Neural cell (in vitro differentiated cells): Measurements from ENCODE around the gene MGAT4C. TPM values are rescaled to one million over a fixed set of nuclear protein-coding genes. Genes with fewer than 3 reads are reported as not detected.
"Not testable (repeated sequence)": the region's sequence is repeated elsewhere in the genome, so short reads cannot be mapped to it uniquely, and the experiment has no call there.

Experiments
- H2AFZ ChIP-seq: fragments of 200-600, 300-800 bp; sonication (generic), shearing (Covaris generic); 2 replicates; pipeline ENCODE4 v1.6.0; 2014; ENCODE audit warnings: low read depth, mild to moderate bottlenecking, antibody characterized with exemption, low read length, moderate library complexity
- H3F3A ChIP-seq: fragments of 200-600 bp; shearing (Covaris generic); 2 replicates; pipeline ENCODE4 v1.6.1; 2016; ENCODE audit warnings: mild to moderate bottlenecking, moderate library complexity, mixed read lengths, antibody characterized with exemption, low read length; ENCODE audit not compliant: insufficient read depth, poor library complexity, severe bottlenecking
- H3K27ac ChIP-seq: fragments of 200-600, 300-800 bp; sonication (generic), shearing (Covaris generic); 2 replicates; pipeline ENCODE4 v1.5.1; 2014; ENCODE audit warnings: mild to moderate bottlenecking, low read length, moderate library complexity
- H3K27me3 ChIP-seq: fragments of 300-800, 200-600 bp; sonication (generic), shearing (Covaris generic); 2 replicates; pipeline ENCODE4 v1.6.0; 2014; ENCODE audit warnings: mild to moderate bottlenecking, low read depth, low read length, moderate library complexity; ENCODE audit not compliant: insufficient read depth
- H3K36me3 ChIP-seq: fragments of 300-800, 200-600 bp; sonication (generic), shearing (Covaris generic); 2 replicates; pipeline ENCODE4 v1.5.1; 2014; ENCODE audit warnings: mild to moderate bottlenecking, antibody characterized with exemption, low read length, moderate library complexity; ENCODE audit not compliant: insufficient read depth
- H3K4me2 ChIP-seq: fragments of 300-800, 200-600 bp; sonication (generic), shearing (Covaris generic); 2 replicates; pipeline ENCODE4 v1.6.0; 2014; ENCODE audit warnings: mild to moderate bottlenecking, low read length
- H3K4me3 ChIP-seq: fragments of 300-800, 200-600 bp; sonication (generic), shearing (Covaris generic); 2 replicates; pipeline ENCODE4 v1.5.1; 2014; ENCODE audit warnings: mild to moderate bottlenecking, low read length, moderate library complexity
- H3K79me2 ChIP-seq: fragments of 200-600 bp; shearing (Covaris generic); replicated peaks from 2 replicates; pipeline ENCODE4 v1.6.0; 2014; ENCODE audit warnings: mild to moderate bottlenecking, low read length, moderate library complexity; ENCODE audit not compliant: insufficient read depth
- H3K9ac ChIP-seq: fragments of 300-800, 200-600 bp; sonication (generic), shearing (Covaris generic); 2 replicates; pipeline ENCODE4 v1.6.1; 2016; ENCODE audit warnings: mild to moderate bottlenecking, low read length, mixed read lengths
- H3K9me2 ChIP-seq: fragments of 200-600 bp; shearing (Covaris generic); 2 replicates; pipeline ENCODE4 v1.6.1; 2016; ENCODE audit warnings: mild to moderate bottlenecking, low read length, mixed read lengths; ENCODE audit not compliant: insufficient read depth
- H3K9me3 ChIP-seq: fragments of 200-600, 300-800 bp; sonication (generic), shearing (Covaris generic); 2 replicates; pipeline ENCODE4 v1.6.1; 2016; ENCODE audit warnings: mild to moderate bottlenecking, mixed run types, low read length, moderate library complexity, mixed read lengths
- H4K20me1 ChIP-seq: fragments of 200-600 bp; shearing (Covaris generic); 2 replicates; pipeline ENCODE4 v1.6.1; 2016; ENCODE audit warnings: mild to moderate bottlenecking, mixed run types; ENCODE audit not compliant: insufficient read depth
- EP300 ChIP-seq: fragments of 450-650 bp; conservative IDR thresholded peaks from 2 replicates; pipeline ENCODE4 v1.6.1; 2014; ENCODE audit warnings: antibody characterized with exemption, mild to moderate bottlenecking, moderate library complexity; ENCODE audit not compliant: poor library complexity, severe bottlenecking
- EZH2 ChIP-seq: fragments of 200-600, 300-800 bp; shearing (Covaris generic), sonication (generic); IDR thresholded peaks from 2 replicates; pipeline ENCODE4 v1.6.1; 2014; ENCODE audit warnings: antibody characterized with exemption, low read length, borderline replicate concordance, mild to moderate bottlenecking; ENCODE audit not compliant: insufficient read depth, poor library complexity, severe bottlenecking
- MXI1 ChIP-seq: fragments of 450-650 bp; conservative IDR thresholded peaks from 2 replicates; pipeline ENCODE4 v1.6.1; 2014; ENCODE audit warnings: antibody characterized with exemption, mild to moderate bottlenecking; ENCODE audit not compliant: poor library complexity, severe bottlenecking
- POLR2AphosphoS5 ChIP-seq: IDR thresholded peaks from 2 replicates; pipeline ENCODE4 v1.6.1; 2012
- RAD21 ChIP-seq: fragments of 450-650 bp; conservative IDR thresholded peaks from 2 replicates; pipeline ENCODE4 v1.6.1; 2014; ENCODE audit warnings: antibody characterized with exemption, mild to moderate bottlenecking, moderate library complexity
- SMC3 ChIP-seq: fragments of 450-650 bp; conservative IDR thresholded peaks from 2 replicates; pipeline ENCODE4 v1.6.1; 2014; ENCODE audit warnings: antibody characterized with exemption, mild to moderate bottlenecking, moderate library complexity; ENCODE audit not compliant: poor library complexity
- TAF1 ChIP-seq: IDR thresholded peaks from 2 replicates; pipeline ENCODE4 v1.6.1; 2012; ENCODE audit warnings: low read depth
- polyA plus RNA-seq: library from polyadenylated mRNA; depleted of rRNA; stranded (reverse); fragments of >200 nt; gene quantifications from 2 replicates; pipeline ENCODE4 v1.2.3, GENCODE V29; 2014
- TF ChIP-seq, protein P1 (sequence below): IDR thresholded peaks from 2 replicates; pipeline ENCODE4 v1.6.1; 2012; ENCODE audit warnings: borderline replicate concordance

Gene MGAT4C
- polyA plus RNA-seq, 1 donor from 2014 or later = 20.7 TPM

GRCh38 chr12:86081843-86082242, 174.3 kb downstream of the MGAT4C start:
- TF ChIP-seq POLR2AphosphoS5 (peak; percentile 63), TAF1 (no peak), EP300 (peak; percentile 69), RAD21 (no peak)
- Histone ChIP-seq H3K4me2 (peak overlapping the region; percentile 18), H3K36me3 (no peaks in the 10 kb centered on the region), H3K9me3 (no peaks in the 10 kb centered on the region), H3K27ac (peak overlapping the region; percentile 75), H3K79me2 (no peaks in the 10 kb centered on the region), H3K27me3 (no peaks in the 10 kb centered on the region), H3K4me3 (peak overlapping the region; percentile 34), H4K20me1 (no peaks in the 10 kb centered on the region), H3K9me2 (no peaks in the 10 kb centered on the region), H3F3A (peaks cover 4% of the 10 kb centered on the region), H3K9ac (peak overlapping the region; percentile 19), H2AFZ (no peak overlapping the region)

- H3K9me2 ChIP-seq, H3K36me3 ChIP-seq, H3F3A ChIP-seq, H2AFZ ChIP-seq, H3K27ac ChIP-seq, H3K4me3 ChIP-seq, H3K9ac ChIP-seq, H3K9me3 ChIP-seq, H3K4me2 ChIP-seq, H3K27me3 ChIP-seq, H3K79me2 ChIP-seq, H4K20me1 ChIP-seq: not testable (repeated sequence)
Measured at GRCh38 chr12:86059052-86059451, 197.1 kb downstream of the MGAT4C start.

DNA sequence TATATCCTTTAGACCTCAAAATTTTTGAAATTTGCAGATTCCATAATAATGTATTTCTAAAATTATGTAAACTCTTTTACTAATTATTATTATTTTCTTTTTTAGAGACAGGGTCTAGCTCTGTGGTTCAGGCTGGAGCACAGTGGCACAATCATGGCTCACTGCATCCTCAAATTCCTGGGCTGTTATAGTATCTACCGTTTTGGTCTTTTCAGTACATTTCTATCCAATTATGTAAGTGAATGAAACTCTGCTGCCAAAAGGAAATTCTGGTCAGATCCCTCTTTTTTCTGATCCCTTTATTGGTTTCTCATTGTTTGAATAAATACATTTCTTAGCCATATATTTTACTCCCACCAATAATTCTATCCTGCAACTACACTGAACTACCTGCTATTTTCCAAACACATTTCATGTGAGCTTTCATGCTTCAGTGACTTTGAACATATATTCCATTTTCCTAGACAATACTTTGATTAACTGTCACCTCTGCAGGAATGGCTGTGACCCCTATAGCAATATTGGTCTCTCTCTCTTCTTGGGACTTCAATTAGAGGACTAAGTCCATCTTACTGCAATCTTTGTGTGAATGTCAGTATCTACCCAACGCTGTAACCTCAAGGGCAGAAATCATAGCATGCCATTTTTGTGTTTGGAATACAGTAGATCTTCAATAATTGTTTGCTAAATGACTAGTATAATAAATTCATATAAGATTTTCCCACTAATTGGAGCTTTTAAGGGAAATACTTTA, 198.9 kb downstream of the MGAT4C start:
- TF ChIP-seq EP300 = no peak
- no peak for TF ChIP-seq TAF1
- no peak for TF ChIP-seq EZH2
- TF ChIP-seq, protein P1, sequence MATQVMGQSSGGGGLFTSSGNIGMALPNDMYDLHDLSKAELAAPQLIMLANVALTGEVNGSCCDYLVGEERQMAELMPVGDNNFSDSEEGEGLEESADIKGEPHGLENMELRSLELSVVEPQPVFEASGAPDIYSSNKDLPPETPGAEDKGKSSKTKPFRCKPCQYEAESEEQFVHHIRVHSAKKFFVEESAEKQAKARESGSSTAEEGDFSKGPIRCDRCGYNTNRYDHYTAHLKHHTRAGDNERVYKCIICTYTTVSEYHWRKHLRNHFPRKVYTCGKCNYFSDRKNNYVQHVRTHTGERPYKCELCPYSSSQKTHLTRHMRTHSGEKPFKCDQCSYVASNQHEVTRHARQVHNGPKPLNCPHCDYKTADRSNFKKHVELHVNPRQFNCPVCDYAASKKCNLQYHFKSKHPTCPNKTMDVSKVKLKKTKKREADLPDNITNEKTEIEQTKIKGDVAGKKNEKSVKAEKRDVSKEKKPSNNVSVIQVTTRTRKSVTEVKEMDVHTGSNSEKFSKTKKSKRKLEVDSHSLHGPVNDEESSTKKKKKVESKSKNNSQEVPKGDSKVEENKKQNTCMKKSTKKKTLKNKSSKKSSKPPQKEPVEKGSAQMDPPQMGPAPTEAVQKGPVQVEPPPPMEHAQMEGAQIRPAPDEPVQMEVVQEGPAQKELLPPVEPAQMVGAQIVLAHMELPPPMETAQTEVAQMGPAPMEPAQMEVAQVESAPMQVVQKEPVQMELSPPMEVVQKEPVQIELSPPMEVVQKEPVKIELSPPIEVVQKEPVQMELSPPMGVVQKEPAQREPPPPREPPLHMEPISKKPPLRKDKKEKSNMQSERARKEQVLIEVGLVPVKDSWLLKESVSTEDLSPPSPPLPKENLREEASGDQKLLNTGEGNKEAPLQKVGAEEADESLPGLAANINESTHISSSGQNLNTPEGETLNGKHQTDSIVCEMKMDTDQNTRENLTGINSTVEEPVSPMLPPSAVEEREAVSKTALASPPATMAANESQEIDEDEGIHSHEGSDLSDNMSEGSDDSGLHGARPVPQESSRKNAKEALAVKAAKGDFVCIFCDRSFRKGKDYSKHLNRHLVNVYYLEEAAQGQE = no peak
- no peak for TF ChIP-seq SMC3
- TF ChIP-seq MXI1 = no peak

More for the DNA sequence above, 198.9 kb downstream of the MGAT4C start:
- Histone ChIP-seq H2AFZ (no peak overlapping the region), H3K79me2 (no peaks in the 10 kb centered on the region), H4K20me1 (no peaks in the 10 kb centered on the region), H3K4me2 (no peak overlapping the region), H3F3A (no peaks in the 10 kb centered on the region), H3K9me2 (no peaks in the 10 kb centered on the region), H3K9ac (no peak overlapping the region), H3K36me3 (no peaks in the 10 kb centered on the region), H3K27me3 (no peaks in the 10 kb centered on the region), H3K9me3 (no peaks in the 10 kb centered on the region), H3K27ac (no peak overlapping the region), H3K4me3 (no peak overlapping the region)
